Thyroid gland (tissue), 4 donors: Measurements from ENCODE around the gene ABHD15.

Experiments
- CTCF ChIP-seq, 6 experiments: fragments of 200-600 bp in 3 of 6; fragments of 450-650 bp in 3 of 6; sonication (generic) in 3 of 6; IDR thresholded peaks; one replicate each; pipeline ENCODE4 v1.5.1; 2016 to 2019; ENCODE audit warnings: antibody characterized with exemption in 6 of 6, mild to moderate bottlenecking in 2 of 6, inconsistent platforms in 1 of 6, moderate library complexity in 1 of 6
- POLR2A ChIP-seq, 2 donors: fragments of 450-650 bp; IDR thresholded peaks; one replicate each; pipeline ENCODE4 v1.6.1; 2017; ENCODE audit warnings: antibody characterized with exemption in 2 of 2, mild to moderate bottlenecking in 2 of 2, moderate library complexity in 1 of 2

GRCh38 chr17:29514792-29515191 is 52.0 kb downstream of the ABHD15 start:
- TF ChIP-seq CTCF (IDR thresholded peaks at IDR 0.05) (no peak), POLR2A (IDR thresholded peaks at IDR 0.05) (no peak)
